ENCODE results near the gene ROPN1L.

The ROPN1L gene

GRCh38 chr5:10427978-10428377, 13.7 kb upstream of the ROPN1L start:
- no peak for TF ChIP-seq CTCF (IDR thresholded peaks at IDR 0.05; ENCODE audit: extremely low read depth, missing control alignments)
- no peak for DNase-seq (ENCODE audit: low spot score)

- no peak for TF ChIP-seq CTCF (IDR thresholded peaks at IDR 0.05; ENCODE audit: extremely low read depth, missing control alignments)
- DNase-seq (ENCODE audit: low spot score): no peak
These were observed 10.3 kb upstream of the ROPN1L start for GRCh38 chr5:10431415-10431814.

GRCh38 chr5:10432059-10433008, 9.3 kb upstream of the ROPN1L start:
- TF ChIP-seq CTCF (IDR thresholded peaks at IDR 0.05; ENCODE audit: extremely low read depth, missing control alignments): no peak

GRCh38 chr5:10434392-10434791, 7.3 kb upstream of the ROPN1L start:
- no peak for TF ChIP-seq CTCF (IDR thresholded peaks at IDR 0.05; ENCODE audit: extremely low read depth, missing control alignments)
- no peak for DNase-seq (ENCODE audit: low spot score)

More at GRCh38 chr5:10432059-10433008, 9.3 kb upstream of the ROPN1L start:
- DNase-seq (ENCODE audit: low spot score): no peak

GRCh38 chr5:10438301-10438700, 3.4 kb upstream of the ROPN1L start:
- no peak for TF ChIP-seq CTCF (IDR thresholded peaks at IDR 0.05; ENCODE audit: extremely low read depth, missing control alignments)
- DNase-seq (ENCODE audit: low spot score): no peak

GRCh38 chr5:10439692-10440091, 2.0 kb upstream of the ROPN1L start:
- no peak for DNase-seq (ENCODE audit: low spot score)
- no peak for TF ChIP-seq CTCF (IDR thresholded peaks at IDR 0.05; ENCODE audit: extremely low read depth, missing control alignments)

- no peak for TF ChIP-seq CTCF (IDR thresholded peaks at IDR 0.05; ENCODE audit: extremely low read depth, missing control alignments)
- no peak for DNase-seq (ENCODE audit: low spot score)
These were observed 1.2 kb upstream of the ROPN1L start for GRCh38 chr5:10440367-10440990.
